Sigmoid colon (tissue), 7 donors: ENCODE data around the gene SRCIN1. TPM values are rescaled to one million over a fixed set of nuclear protein-coding genes. Genes with fewer than 3 reads are reported as not detected.

Experiments
- DNase-seq: peaks from one replicate; pipeline ENCODE4 v3.0.0-alpha.2; 2019
- H3K27ac ChIP-seq, 4 donors: fragments of 200-600 bp; sonication (generic); one replicate each; pipeline ENCODE4 v1.5.1; 2016 to 2019; ENCODE audit warnings: mild to moderate bottlenecking in 1 of 4
- H3K27me3 ChIP-seq, 3 donors: fragments of 200-600 bp; sonication (generic); one replicate each; pipeline ENCODE4 v1.5.1; 2019; ENCODE audit warnings: mild to moderate bottlenecking in 1 of 3
- H3K36me3 ChIP-seq, 4 donors: fragments of 200-600 bp; sonication (generic); one replicate each; pipeline ENCODE4 v1.5.1; 2016 to 2019
- H3K4me1 ChIP-seq, 4 donors: fragments of 200-600 bp; sonication (generic); one replicate each; pipeline ENCODE4 v1.5.1; 2017 to 2019
- H3K4me3 ChIP-seq, 4 donors: fragments of 200-600 bp; sonication (generic); one replicate each; pipeline ENCODE4 v1.5.1; 2017 to 2019; ENCODE audit warnings: mild to moderate bottlenecking in 2 of 4, moderate library complexity in 1 of 4
- H3K9me3 ChIP-seq, 4 donors: fragments of 200-600 bp in 3 of 4; sonication (generic) in 3 of 4; one replicate each; pipeline versions ENCODE4 v1.5.1 to v1.6.1; 2013 to 2019
- CTCF ChIP-seq, 4 experiments: fragments of 450-650 bp in 3 of 4; fragments of 200-600 bp in 1 of 4; IDR thresholded peaks; one replicate each; pipeline ENCODE4 v1.5.1; 2016 to 2019; ENCODE audit warnings: antibody characterized with exemption in 4 of 4, mild to moderate bottlenecking in 3 of 4, moderate library complexity in 2 of 4
- EP300 ChIP-seq, 4 donors: sonication (generic); formaldehyde crosslinking; IDR thresholded peaks; one replicate each; pipeline ENCODE4 v1.6.1; 2017; ENCODE audit warnings: antibody characterized with exemption in 4 of 4
- POLR2A ChIP-seq, 2 donors: fragments of 450-650 bp; IDR thresholded peaks; one replicate each; pipeline ENCODE4 v1.6.1; 2016; ENCODE audit warnings: antibody characterized with exemption in 2 of 2, mild to moderate bottlenecking in 2 of 2, moderate library complexity in 2 of 2
- POLR2AphosphoS5 ChIP-seq, 4 donors: sonication (generic); formaldehyde crosslinking; IDR thresholded peaks; one replicate each; pipeline ENCODE4 v1.6.1; 2017; ENCODE audit warnings: antibody characterized with exemption in 4 of 4
- WGBS, 2 donors: extraction: QIAGEN DNeasy Blood & Tissue Kit; methylation state at CpG; one replicate each; pipeline ENCODE4 v1.1.7; 2013; 5-methylcytosine and 5-hydroxymethylcytosine counted together
- intact Hi-C: fragments of 100-400 bp; cut with DNase I; formaldehyde crosslinking; loops from one replicate; pipeline ENCODE4 v1.15.1; 2023
- polyA plus RNA-seq, 3 donors: library from polyadenylated mRNA; stranded (reverse); fragments of 200-250 nt; gene quantifications; one replicate each; pipeline ENCODE4 v1.2.3, GENCODE V29; 2013
- total RNA-seq, 4 donors: library from RNA; depleted of rRNA; stranded (reverse); fragments of >200 nt; gene quantifications; one replicate each; pipeline ENCODE4 v1.1.0, GENCODE V29; 2016
- donor health status: healthy with polysubstance abuse.
- donor health status: Bipolar disorder and iron deficiency.
- donor health status: healthy.

SRCIN1 gene
- total and polyA plus RNA-seq, 7 donors, result 0.81 to 9.4 (median 1.3) TPM; not detected in 1

- TF ChIP-seq EP300 (IDR thresholded peaks at IDR 0.05) (no peak), CTCF (IDR thresholded peaks at IDR 0.05) (no peak), POLR2A (IDR thresholded peaks at IDR 0.05) (no peak), POLR2AphosphoS5 (IDR thresholded peaks at IDR 0.05) (no peak)
- Histone ChIP-seq H3K36me3 (no peaks in the 10 kb centered on the region), H3K27me3 (peaks cover 0 to 3% (median 0%) of the 10 kb centered on the region in 3 donors), H3K4me1 (peaks cover 0 to 26% (median 22%) of the 10 kb centered on the region in 4 donors), H3K4me3 (no peak overlapping the region), H3K27ac (no peak overlapping the region), H3K9me3 (no peaks in the 10 kb centered on the region)
- DNase-seq, result no peak
- WGBS, 2 donors, result 69 to 82% methylated on average over 8 of the region's 8 CpGs
- intact Hi-C loops, result no loop called here
Observed at GRCh38 chr17:38554430-38555350, 51.1 kb downstream of the SRCIN1 start.

GRCh38 chr17:38552343-38552742 is 53.4 kb downstream of the SRCIN1 start:
- Histone ChIP-seq H3K4me3 (no peak overlapping the region), H3K4me1 (peaks cover 0 to 4% (median 3%) of the 10 kb centered on the region in 4 donors), H3K9me3 (no peaks in the 10 kb centered on the region), H3K36me3 (no peaks in the 10 kb centered on the region), H3K27me3 (peaks cover 0 to 3% (median 0%) of the 10 kb centered on the region in 3 donors), H3K27ac (no peak overlapping the region)
- no peak for DNase-seq
- TF ChIP-seq EP300 (IDR thresholded peaks at IDR 0.05), result no peak
- TF ChIP-seq POLR2A (IDR thresholded peaks at IDR 0.05), result no peak
- no peak for TF ChIP-seq CTCF (IDR thresholded peaks at IDR 0.05)
- no peak for TF ChIP-seq POLR2AphosphoS5 (IDR thresholded peaks at IDR 0.05)
- intact Hi-C loops, result no loop called here
- 94 to 95% methylated on average over 17 of the region's 17 CpGs for WGBS, 2 donors

- TF ChIP-seq POLR2AphosphoS5 (IDR thresholded peaks at IDR 0.05) (no peak), POLR2A (IDR thresholded peaks at IDR 0.05) (no peak), CTCF (IDR thresholded peaks at IDR 0.05) (no peak), EP300 (IDR thresholded peaks at IDR 0.05) (no peak)
- Histone ChIP-seq H3K27me3 (peaks cover 0 to 2% (median 0%) of the 10 kb centered on the region in 3 donors), H3K9me3 (no peaks in the 10 kb centered on the region), H3K27ac (no peak overlapping the region), H3K36me3 (no peaks in the 10 kb centered on the region), H3K4me1 (no peaks in the 10 kb centered on the region), H3K4me3 (no peak overlapping the region)
- intact Hi-C loops, result no loop called here
- WGBS, 2 donors, result 83 to 87% methylated on average over 9 of the region's 9 CpGs
- no peak for DNase-seq
Observed at GRCh38 chr17:38551121-38551520, 54.6 kb downstream of the SRCIN1 start.

GRCh38 chr17:38550661-38551060 is 55.1 kb downstream of the SRCIN1 start:
- no peak for TF ChIP-seq EP300 (IDR thresholded peaks at IDR 0.05)
- TF ChIP-seq POLR2AphosphoS5 (IDR thresholded peaks at IDR 0.05), result no peak
- TF ChIP-seq CTCF (IDR thresholded peaks at IDR 0.05), result no peak
- TF ChIP-seq POLR2A (IDR thresholded peaks at IDR 0.05), result no peak
- Histone ChIP-seq H3K9me3 (no peaks in the 10 kb centered on the region), H3K27me3 (no peaks in the 10 kb centered on the region), H3K27ac (no peak overlapping the region), H3K4me1 (no peaks in the 10 kb centered on the region), H3K36me3 (no peaks in the 10 kb centered on the region), H3K4me3 (no peak overlapping the region)
- DNase-seq, result no peak
- intact Hi-C loops, result no loop called here
- WGBS, 2 donors, result 83 to 89% methylated on average over 8 of the region's 8 CpGs
